CD4-positive, alpha-beta T cell treated with Interleukin-21 for 1 hour (primary cell): ENCODE results near the gene PKN1.
"Not testable (repeated sequence)": the region's sequence is repeated elsewhere in the genome, so short reads cannot be mapped to it uniquely, and the experiment has no call there.

ENCODE experiments used
- DNase-seq: peaks from one replicate; pipeline ENCODE4 v3.0.0-alpha.2; 2020

PKN1 gene

GRCh38 chr19:14430712-14431111, 2.4 kb upstream of the PKN1 start:
- no peak for DNase-seq

DNA sequence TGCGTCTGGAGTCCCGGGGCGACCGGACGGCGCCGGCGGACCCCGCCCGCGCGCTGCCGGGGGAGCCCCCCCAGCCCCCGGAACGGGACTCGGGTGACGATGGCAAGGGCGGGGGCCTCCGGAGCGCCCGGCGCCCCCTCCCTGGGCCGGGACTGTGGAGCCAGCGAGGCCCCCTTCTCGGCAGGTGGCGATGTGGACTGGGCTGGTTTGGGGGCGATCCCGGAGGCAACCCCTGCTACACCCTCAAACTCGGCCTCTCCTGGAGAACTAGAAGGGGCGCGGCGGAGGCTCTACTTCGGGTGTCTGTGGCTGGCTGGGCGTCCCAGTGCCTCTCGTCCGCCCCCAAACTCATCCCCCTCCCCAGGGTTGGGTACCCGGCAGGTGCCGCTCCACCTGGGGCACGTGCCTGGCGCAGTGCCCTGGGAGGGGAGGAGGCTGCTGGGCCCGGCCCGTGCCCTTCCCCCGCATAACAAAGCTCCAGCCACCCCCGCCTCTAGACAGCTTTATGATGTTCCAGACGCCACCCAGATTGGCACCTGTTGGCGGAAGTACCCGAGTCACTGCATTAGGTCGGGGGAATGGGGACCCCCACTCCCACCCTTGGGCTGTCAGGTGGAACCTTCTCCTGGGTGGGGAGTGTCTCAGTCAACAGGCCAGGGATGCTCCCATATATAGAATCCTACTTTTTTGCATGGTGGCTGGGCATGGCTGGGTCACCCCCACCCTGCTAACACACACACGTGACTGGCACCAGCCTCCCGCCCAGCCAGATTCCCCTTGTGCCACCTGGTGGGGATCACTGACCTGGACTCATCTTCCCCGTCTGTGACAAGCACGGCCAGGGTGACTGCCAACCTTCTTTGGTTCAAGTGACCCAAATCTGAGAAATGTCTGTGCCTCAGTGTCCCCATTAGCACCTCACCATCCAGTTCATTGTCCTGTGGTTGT, 722 bp downstream of the PKN1 start:
- peak; percentile 60 for DNase-seq

- no peak for DNase-seq
Observed at GRCh38 chr19:14434543-14435319, 1.6 kb downstream of the PKN1 start.

GRCh38 chr19:14435320-14436050, 2.4 kb downstream of the PKN1 start:
- DNase-seq: peak; percentile 43

GRCh38 chr19:14437578-14438140, 4.6 kb downstream of the PKN1 start:
- DNase-seq: no peak

- DNase-seq: no peak
Observed at GRCh38 chr19:14439014-14439413, 5.9 kb downstream of the PKN1 start.

DNA sequence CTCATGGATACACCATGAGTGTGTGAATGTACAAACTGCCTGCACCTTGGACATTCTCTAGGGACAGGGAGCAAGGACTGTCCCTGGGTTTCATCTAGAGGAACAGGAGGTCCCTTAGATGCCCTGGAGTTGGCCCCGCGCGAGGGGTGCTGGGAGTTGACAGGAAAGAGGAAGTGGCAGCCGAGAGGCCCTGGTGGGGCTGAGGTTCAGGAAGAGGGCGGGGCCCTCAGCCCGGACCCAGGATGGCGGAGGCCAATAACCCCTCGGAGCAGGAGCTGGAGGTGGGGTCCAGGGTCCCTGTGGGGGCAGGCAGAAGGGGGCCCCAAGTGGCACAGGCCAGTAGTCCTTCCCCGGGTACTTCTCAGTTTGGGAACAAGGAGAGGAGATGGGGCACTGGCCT, 6.9 kb downstream of the PKN1 start:
- peak; percentile 79 for DNase-seq

DNA sequence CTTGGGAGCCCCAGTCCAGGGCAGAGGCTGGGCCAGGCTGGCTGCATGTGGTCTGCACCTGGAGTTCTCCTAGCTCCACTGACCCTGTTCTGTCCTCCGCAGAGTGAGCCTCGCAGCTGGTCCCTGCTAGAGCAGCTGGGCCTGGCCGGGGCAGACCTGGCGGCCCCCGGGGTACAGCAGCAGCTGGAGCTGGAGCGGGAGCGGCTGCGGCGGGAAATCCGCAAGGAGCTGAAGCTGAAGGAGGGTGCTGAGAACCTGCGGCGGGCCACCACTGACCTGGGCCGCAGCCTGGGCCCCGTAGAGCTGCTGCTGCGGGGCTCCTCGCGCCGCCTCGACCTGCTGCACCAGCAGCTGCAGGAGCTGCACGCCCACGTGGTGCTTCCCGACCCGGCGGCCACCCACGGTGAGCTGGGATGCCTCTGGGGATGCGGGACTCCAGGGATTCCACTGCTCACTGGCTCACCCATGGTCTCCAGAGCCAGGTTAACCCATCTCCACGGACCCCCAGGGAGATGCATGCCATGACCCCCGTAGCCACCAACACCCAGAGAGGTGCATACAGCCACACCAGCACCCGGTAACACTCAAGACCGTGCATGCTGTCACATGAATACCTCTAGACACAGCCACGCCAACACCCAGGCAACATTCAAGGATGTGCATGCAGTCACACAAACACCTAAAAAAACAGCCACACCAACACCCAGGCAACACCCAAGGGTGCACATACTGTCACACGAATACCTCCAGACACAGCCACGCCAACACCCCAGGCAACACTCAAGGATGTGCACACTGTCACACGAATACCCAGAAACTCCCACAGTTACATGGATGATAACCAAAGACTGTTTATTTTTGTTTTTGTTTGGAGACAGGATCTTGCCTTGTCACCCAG, 8.2 kb downstream of the PKN1 start:
- no peak for DNase-seq

GRCh38 chr19:14442891-14443631, 10.0 kb downstream of the PKN1 start:
- DNase-seq: no peak

DNA sequence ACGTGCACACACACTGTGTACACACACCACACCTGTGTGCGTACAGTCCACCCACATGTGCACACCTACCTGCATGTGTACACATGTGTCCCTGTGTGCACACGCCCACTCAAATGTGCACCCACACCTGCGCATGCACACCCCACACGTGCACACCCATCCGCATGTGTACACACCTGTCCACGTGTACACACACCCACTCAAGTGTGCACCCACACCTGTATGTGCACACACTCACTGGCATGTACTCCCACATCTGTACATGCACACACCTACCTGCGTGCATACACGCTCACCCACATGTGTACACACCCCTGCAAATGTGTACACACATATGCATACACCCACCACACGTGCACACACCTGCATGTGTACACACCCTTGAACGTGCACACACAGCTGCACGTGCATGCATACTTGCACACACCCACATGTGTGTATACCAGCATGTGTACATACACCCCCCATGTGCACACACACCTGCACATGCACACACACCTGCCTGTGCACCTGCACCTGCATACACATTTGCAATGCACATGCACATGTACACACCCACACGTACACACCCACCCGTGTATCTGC, 10.6 kb downstream of the PKN1 start:
- DNase-seq: no peak

DNA sequence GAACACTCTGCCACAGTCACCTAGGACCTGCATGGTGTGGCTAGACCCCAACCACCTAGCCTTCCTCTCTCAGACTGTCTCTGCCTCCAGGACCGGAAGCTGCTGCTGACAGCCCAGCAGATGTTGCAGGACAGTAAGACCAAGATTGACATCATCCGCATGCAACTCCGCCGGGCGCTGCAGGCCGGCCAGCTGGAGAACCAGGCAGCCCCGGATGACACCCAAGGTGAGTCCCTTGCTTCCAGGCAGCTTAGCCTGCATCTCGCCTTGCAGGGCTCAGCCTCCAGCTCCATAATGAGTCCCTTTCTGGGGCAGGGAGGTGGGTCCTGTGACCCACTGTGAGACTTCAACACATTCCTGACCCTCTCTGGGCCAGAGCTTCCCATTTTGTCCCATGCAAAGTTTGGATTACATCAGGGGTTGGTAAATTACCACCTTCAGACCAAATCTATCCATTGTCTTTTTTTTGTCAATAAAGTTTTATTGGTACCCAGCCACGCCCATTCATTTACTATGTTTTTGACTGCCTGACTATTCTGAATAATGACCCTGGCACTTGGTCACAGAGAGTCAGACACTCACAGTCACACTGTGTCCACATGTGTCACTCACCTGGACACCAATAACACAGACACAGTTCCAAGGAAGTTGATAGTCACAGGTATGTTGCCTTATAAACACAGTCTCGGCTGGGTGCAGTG, 13.4 kb downstream of the PKN1 start:
- no peak for DNase-seq

- no peak for DNase-seq
Observed at GRCh38 chr19:14449321-14449720, 16.2 kb downstream of the PKN1 start.

GRCh38 chr19:14450168-14450874, 17.2 kb downstream of the PKN1 start:
- peak; percentile 79 for DNase-seq

DNA sequence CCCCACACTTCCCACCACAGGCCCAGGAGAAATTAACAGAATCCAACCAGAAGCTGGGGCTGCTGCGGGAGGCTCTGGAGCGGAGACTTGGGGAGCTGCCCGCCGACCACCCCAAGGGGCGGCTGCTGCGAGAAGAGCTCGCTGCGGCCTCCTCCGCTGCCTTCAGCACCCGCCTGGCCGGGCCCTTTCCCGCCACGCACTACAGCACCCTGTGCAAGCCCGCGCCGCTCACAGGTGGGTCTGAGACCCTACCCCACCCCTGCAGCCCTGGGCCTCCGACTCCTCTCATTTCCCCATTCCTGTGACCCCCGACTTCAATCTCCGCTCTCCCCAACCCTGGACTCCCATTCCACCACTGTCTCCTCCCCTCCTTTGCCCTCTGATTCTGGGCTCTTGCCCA, 17.8 kb downstream of the PKN1 start:
- no peak for DNase-seq

GRCh38 chr19:14452303-14452702, 19.2 kb downstream of the PKN1 start:
- not testable (repeated sequence) for DNase-seq

GRCh38 chr19:14459703-14460102, 26.6 kb downstream of the PKN1 start:
- DNase-seq: peak; percentile 66

DNA sequence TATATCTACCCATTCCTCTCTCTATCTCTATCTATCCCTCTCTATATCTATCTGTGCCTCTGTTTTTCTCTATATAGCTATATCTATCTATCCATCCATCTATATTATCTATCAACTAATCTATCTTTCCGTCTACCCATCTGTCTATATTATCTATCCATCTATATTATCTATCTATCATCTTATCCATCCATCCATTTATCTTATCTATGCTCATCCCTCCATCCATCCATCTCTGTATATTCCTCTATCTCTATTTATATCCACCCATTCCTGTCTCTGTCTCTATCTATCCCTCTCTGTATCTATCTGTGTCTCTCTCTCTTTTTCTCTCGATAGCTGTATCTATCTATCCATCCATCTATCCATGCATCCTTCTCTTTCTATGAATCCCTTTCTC, 27.8 kb downstream of the PKN1 start:
- no peak for DNase-seq

DNA sequence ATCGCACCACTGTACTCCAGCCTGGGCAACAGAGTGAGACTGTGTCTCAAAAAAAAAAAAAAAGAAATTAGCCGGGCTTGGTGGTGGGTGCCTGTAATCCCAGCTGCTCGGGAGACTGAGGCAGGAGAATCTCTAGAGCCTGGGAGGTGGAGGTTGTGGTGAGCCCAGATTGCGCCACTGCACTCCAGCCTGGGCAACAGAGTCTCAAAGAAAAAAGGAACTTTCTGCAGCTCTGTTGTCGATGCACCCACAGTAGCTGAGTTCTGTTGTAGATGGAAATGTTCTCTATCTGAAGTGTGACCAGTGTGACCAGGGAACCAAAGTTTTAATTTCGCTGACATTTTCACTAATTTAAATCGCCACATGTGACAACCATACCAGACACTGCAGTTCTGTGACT, 29.3 kb downstream of the PKN1 start:
- not testable (repeated sequence) for DNase-seq

GRCh38 chr19:14463747-14464146, 30.6 kb downstream of the PKN1 start:
- no peak for DNase-seq
